Mucosa of descending colon (tissue), 3 donors: Measurements from ENCODE around the gene SCUBE1. TPM values are rescaled to one million over a fixed set of nuclear protein-coding genes. Genes with fewer than 3 reads are reported as not detected.

Source experiments
- ATAC-seq: fragments of 200-7000 bp; cut with Tn5 transposase; one replicate; pipeline ENCODE4 v1.9.1; 2020; ENCODE audit warnings: mild to moderate bottlenecking, moderate library complexity
- DNase-seq, 3 donors: peaks; one replicate each; pipeline ENCODE4 v3.0.0-alpha.2; 2020
- H3K36me3 ChIP-seq: fragments of 200-600 bp; one replicate; pipeline ENCODE4 v1.8.0; 2021; ENCODE audit warnings: low read depth, mild to moderate bottlenecking
- H3K4me1 ChIP-seq: fragments of 200-600 bp; one replicate; pipeline ENCODE4 v1.8.0; 2021; ENCODE audit warnings: low read depth, mild to moderate bottlenecking
- H3K4me3 ChIP-seq: fragments of 200-600 bp; one replicate; pipeline ENCODE4 v1.8.0; 2021; ENCODE audit warnings: mild to moderate bottlenecking
- H3K9me3 ChIP-seq: fragments of 200-600 bp; one replicate; pipeline ENCODE4 v1.8.0; 2021; ENCODE audit warnings: mild to moderate bottlenecking
- intact Hi-C, 2 donors: fragments of 100-400 bp; cut with DNase I in 1 of 2; cut with micrococcal nuclease in 1 of 2; formaldehyde crosslinking; loops; one replicate each; pipeline versions ENCODE4 v1.11.0 to v1.11.1; 2022; cut with DNase I, micrococcal nuclease
- total RNA-seq, 3 donors: library from RNA; stranded (reverse); fragmentation: NEBNext Ultra II Directional in 2 of 3; extraction: Animal tissue kit (Norgen Biotek cat#: 25700) in 2 of 3; gene quantifications; one replicate each; pipeline versions ENCODE4 v1.2.1 to v1.2.4, GENCODE V29; 2021 to 2023
- TF ChIP-seq, protein P1 (sequence below): fragments of 200-600 bp; IDR thresholded peaks from one replicate; pipeline ENCODE4 v1.8.0; 2022; ENCODE audit warnings: antibody characterized with exemption, mild to moderate bottlenecking
- donor health status: DM: no; HTN: no; CAD: no; lungs with moderate emphysema.
- donor health status: DM: no; HTN: no; CAD: no.
- donor health status: DM: no; HTN: yes; CAD: no.

The SCUBE1 gene
- total RNA-seq, 3 donors from 2014 or later = 3.8 to 20.9 (median 4.7) TPM

DNA sequence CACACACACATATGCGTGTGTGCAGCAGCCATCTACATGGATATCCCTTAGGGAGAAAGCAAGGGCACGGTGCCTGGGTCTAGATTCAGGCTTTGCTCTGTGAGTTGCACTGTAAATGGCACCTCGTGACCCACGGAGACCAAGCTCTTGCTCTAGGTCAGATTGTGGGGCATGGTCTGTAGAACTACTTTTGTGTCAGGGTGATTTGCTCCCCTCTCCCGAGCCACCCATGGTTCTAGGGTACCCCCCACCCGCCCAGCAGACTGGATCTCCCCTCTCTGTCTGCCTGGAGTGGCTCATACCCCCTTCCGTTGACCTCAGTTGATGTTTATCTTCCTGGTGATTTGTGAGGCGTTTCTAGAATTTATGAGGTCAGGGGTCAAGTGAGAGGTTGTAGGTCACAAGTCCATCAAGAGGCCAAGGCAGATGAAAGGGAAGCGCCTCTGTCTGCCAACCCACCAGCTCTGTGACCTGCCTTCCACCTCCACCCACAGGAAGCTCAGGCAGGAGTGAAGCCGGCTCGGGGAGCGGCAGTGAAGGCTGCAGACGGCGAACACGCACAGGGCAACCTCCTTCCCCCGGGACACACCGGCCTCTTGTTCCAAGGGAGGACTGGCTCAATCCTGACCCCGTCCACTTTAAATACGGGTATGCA is 80.1 kb downstream of the SCUBE1 start:
- ATAC-seq = peak; percentile 65
- Histone ChIP-seq H3K9me3 (no peaks in the 10 kb centered on the region), H3K36me3 (no peaks in the 10 kb centered on the region), H3K4me3 (no peak overlapping the region), H3K4me1 (peaks cover 14% of the 10 kb centered on the region)
- DNase-seq = peak; percentile 15 to 72 (median 56)
- TF ChIP-seq, protein P1, sequence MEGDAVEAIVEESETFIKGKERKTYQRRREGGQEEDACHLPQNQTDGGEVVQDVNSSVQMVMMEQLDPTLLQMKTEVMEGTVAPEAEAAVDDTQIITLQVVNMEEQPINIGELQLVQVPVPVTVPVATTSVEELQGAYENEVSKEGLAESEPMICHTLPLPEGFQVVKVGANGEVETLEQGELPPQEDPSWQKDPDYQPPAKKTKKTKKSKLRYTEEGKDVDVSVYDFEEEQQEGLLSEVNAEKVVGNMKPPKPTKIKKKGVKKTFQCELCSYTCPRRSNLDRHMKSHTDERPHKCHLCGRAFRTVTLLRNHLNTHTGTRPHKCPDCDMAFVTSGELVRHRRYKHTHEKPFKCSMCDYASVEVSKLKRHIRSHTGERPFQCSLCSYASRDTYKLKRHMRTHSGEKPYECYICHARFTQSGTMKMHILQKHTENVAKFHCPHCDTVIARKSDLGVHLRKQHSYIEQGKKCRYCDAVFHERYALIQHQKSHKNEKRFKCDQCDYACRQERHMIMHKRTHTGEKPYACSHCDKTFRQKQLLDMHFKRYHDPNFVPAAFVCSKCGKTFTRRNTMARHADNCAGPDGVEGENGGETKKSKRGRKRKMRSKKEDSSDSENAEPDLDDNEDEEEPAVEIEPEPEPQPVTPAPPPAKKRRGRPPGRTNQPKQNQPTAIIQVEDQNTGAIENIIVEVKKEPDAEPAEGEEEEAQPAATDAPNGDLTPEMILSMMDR = no peak
- intact Hi-C loops = no loop called here

DNA sequence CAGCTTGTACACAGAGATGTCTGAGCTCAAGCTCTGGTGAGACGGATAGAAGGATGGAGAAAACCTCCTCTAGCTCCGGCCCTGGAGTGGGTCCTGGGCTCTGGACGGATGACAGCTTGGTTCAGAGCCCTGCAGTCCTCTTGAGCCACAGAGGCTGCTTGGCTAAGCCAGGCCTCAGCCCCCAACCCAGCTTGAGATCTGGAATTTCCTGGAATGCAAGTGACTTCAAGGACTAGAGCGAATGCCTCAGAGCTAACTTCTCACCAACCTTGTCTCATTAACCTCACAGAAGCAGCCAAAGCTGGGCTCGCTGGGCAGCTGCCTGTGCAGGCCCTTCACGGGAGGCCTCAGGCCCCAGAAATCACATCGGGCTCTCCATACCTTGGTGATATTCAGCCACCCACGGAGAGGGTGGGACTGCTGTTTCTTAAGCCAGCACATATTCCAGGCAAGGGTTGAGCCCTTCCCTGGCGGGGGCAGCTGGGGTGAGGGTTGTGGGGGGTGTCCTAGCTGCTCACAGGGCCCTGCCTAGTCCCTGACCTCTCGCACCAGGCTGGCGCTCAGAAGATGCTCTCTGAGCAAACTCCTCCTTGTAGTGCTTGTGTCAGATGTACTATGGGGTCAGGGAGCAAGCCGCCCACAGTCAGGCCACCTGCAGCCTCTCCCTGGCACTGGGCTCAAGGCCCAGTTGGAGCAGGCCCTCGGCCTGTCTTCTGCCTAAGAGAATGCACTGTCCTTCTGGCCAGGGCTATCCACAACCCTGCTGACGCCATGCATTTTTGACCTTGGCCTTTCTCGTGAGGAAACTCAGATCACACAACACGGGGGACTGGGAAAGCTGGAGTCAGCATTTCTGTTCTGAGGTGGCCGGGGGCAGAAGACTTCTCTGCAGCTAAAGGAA is 82.6 kb downstream of the SCUBE1 start:
- Histone ChIP-seq H3K4me3 (no peak overlapping the region), H3K4me1 (peaks cover 14% of the 10 kb centered on the region), H3K9me3 (no peaks in the 10 kb centered on the region), H3K36me3 (no peaks in the 10 kb centered on the region)
- TF ChIP-seq, protein P1 = no peak
- ATAC-seq (no peak), DNase-seq (no peak)
- intact Hi-C loops = no loop called here

DNA sequence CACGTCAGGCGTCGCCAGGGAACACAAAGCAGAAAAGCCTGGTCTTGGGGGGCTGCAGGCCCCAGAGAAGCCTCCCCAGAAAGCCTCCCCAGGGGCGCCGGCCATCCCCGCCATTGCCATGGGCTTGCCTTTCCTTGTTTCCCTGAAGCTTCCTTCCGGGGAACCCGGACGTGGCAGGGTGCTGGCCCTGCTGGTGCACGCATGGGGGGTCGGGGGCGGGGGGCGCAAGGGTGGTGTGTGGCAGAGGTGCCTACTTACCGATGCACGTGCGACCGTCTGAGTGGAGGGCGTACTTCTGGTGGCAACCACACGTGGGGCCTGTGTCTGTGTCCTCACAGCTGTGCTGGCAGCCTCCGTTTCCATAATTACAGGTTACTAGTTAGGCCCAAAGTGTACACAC is 85.2 kb downstream of the SCUBE1 start:
- ATAC-seq (no peak), DNase-seq (no peak)
- H3K36me3 ChIP-seq = no peaks in the 10 kb centered on the region
- TF ChIP-seq, protein P1 = no peak
- H3K9me3 ChIP-seq = no peaks in the 10 kb centered on the region
- no peak overlapping the region for H3K4me3 ChIP-seq
- intact Hi-C loops = no loop called here
- H3K4me1 ChIP-seq = no peaks in the 10 kb centered on the region

DNA sequence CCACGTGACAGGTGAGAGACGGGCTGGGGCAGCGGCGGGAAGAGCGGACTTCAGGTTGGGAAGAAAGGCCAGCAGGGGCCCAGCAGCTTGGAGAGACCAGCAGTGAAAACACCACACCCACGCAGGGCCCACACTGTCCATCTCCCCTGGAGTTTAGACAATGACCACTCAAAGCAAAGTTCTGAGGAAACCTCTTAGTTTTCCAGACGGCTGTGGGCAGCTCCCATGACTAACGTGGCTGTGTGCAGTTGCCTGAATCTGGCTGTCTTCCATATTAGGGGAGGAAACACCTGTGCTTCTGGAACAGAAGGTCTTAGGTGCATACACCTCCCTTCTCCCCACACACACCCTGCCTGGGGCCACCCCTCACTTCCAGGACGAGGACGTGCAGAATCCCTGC is 85.6 kb downstream of the SCUBE1 start:
- TF ChIP-seq, protein P1 = no peak
- Histone ChIP-seq H3K4me1 (no peaks in the 10 kb centered on the region), H3K4me3 (no peak overlapping the region), H3K36me3 (no peaks in the 10 kb centered on the region), H3K9me3 (no peaks in the 10 kb centered on the region)
- intact Hi-C loops = no loop called here
- DNase-seq (no peak), ATAC-seq (no peak)

DNA sequence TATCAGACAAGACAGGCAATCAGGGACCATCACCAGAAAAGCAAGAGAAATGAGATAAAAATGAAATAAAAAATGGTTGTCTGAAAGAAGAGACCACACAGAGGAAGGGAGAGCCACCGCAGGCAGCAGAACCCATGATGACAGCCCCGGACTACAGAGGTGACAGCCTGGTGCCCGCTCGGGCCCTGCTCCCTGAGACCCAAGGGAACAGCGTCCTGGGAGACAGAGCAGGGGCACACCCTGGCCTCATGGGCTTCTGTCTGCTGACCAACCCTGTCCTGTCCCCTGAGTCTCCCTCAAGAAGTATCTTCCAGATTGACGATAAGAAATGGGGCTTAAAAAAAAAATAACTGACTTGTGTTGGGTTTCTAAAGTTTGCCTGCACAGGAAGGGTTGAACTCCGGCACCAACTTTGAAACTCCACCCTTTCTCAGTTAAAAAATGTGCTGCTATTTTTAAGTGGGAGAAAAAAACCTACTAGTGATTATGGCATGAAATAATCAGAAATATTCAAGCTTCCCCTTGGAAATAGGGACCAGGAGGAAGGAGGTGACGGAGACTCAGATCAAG is 86.1 kb downstream of the SCUBE1 start:
- ATAC-seq (no peak), DNase-seq (no peak)
- Histone ChIP-seq H3K9me3 (no peaks in the 10 kb centered on the region), H3K4me1 (no peaks in the 10 kb centered on the region), H3K4me3 (no peak overlapping the region), H3K36me3 (no peaks in the 10 kb centered on the region)
- TF ChIP-seq, protein P1 = no peak
- intact Hi-C loops = no loop called here
